Activated CD4-positive, alpha-beta T cell treated with anti-CD3 and anti-CD28 coated beads for 36 hours (primary cell): Measurements from ENCODE around the gene TACR2. TPM values are rescaled to one million over a fixed set of nuclear protein-coding genes. Genes with fewer than 3 reads are reported as not detected.

ENCODE experiments used
- ATAC-seq: fragments of 200-7000 bp; cut with Tn5 transposase; one replicate; pipeline ENCODE4 v1.10.0; 2021; ENCODE audit warnings: mild to moderate bottlenecking, moderate library complexity
- CTCF ChIA-PET: fragments of 350-600 bp; sonication (Branson Sonifier 250); formaldehyde crosslinking; loops from one replicate; lab custom pipeline; 2021; ENCODE audit warnings: antibody characterized with exemption; lab: Charles Lee
- POLR2A ChIA-PET: fragments of 350-600 bp; sonication (Branson Sonifier 250); formaldehyde crosslinking; loops from one replicate; lab custom pipeline; 2021; ENCODE audit warnings: antibody characterized with exemption, inconsistent platforms; lab: Charles Lee
- DNase-seq: peaks from one replicate; pipeline ENCODE4 v3.0.0-alpha.2; 2020
- H3K27ac Mint-ChIP-seq: one replicate; pipeline ENCODE4 v1.8.0; 2021; ENCODE audit warnings: mixed read lengths
- H3K27me3 Mint-ChIP-seq: one replicate; pipeline ENCODE4 v1.8.0; 2021; ENCODE audit warnings: mixed read lengths
- H3K36me3 Mint-ChIP-seq: one replicate; pipeline ENCODE4 v1.8.0; 2021; ENCODE audit warnings: low read depth, mixed read lengths
- H3K4me1 Mint-ChIP-seq: one replicate; pipeline ENCODE4 v1.8.0; 2021; ENCODE audit warnings: mixed read lengths
- H3K4me3 Mint-ChIP-seq: one replicate; pipeline ENCODE4 v1.8.0; 2021; ENCODE audit warnings: mild to moderate bottlenecking, moderate library complexity, mixed read lengths
- H3K9me3 Mint-ChIP-seq: one replicate; pipeline ENCODE4 v1.8.0; 2021; ENCODE audit warnings: low read depth, mixed read lengths
- intact Hi-C, 2 experiments: fragments of 100-400 bp; cut with DNase I in 1 of 2; cut with micrococcal nuclease in 1 of 2; formaldehyde crosslinking; loops; one replicate each; pipeline versions ENCODE4 v1.14.2 to v1.15.1; 2022 to 2024; cut with DNase I, micrococcal nuclease
- total RNA-seq, 2 experiments: library from RNA; stranded (reverse); gene quantifications; one replicate each; pipeline ENCODE4 v1.2.3, GENCODE V29; 2021

The TACR2 gene
- total RNA-seq, 2 experiments from 2014 or later: not detected

GRCh38 chr10:69385454-69386350 lies 31.0 kb downstream of the TACR2 start:
- no peak for DNase-seq
- POLR2A ChIA-PET: interaction anchor here (0.6 kb wide), 1 partner anchor 55 kb away, joined by 3 read pairs; no protein-coding TSS in a partner anchor
- Mint-ChIP-seq H3K36me3 (peaks cover 69% of the 10 kb centered on the region), H3K27me3 (no peaks in the 10 kb centered on the region), H3K4me3 (no peak overlapping the region), H3K4me1 (peaks cover 8% of the 10 kb centered on the region), H3K27ac (peak overlapping the region; percentile 2), H3K9me3 (no peaks in the 10 kb centered on the region)
- CTCF ChIA-PET: interaction anchor here (0.6 to 1.5 kb wide), 3 partner anchors 12 to 122 kb away, joined by 3 to 4 read pairs (median 4); no protein-coding TSS in a partner anchor
- ATAC-seq: no peak
- intact Hi-C loops: no loop called here

GRCh38 chr10:69384320-69384719 lies 32.4 kb downstream of the TACR2 start:
- H3K4me3 Mint-ChIP-seq: no peak overlapping the region
- intact Hi-C loops: no loop called here
- CTCF ChIA-PET: no interaction called here
- H3K4me1 Mint-ChIP-seq: peaks cover 4% of the 10 kb centered on the region
- no peaks in the 10 kb centered on the region for H3K9me3 Mint-ChIP-seq
- no peaks in the 10 kb centered on the region for H3K27me3 Mint-ChIP-seq
- peak overlapping the region; percentile 21 for H3K27ac Mint-ChIP-seq
- POLR2A ChIA-PET: no interaction called here
- ATAC-seq: no peak
- H3K36me3 Mint-ChIP-seq: peaks cover 73% of the 10 kb centered on the region
- no peak for DNase-seq

- Mint-ChIP-seq H3K36me3 (peaks cover 70% of the 10 kb centered on the region), H3K9me3 (no peaks in the 10 kb centered on the region), H3K4me1 (no peaks in the 10 kb centered on the region), H3K27me3 (no peaks in the 10 kb centered on the region), H3K4me3 (no peak overlapping the region), H3K27ac (no peak overlapping the region)
- intact Hi-C loops: no loop called here
- DNase-seq: no peak
- CTCF ChIA-PET: interaction anchor here (2.9 kb wide), 1 partner anchor 9 kb away, joined by 8 read pairs; no protein-coding TSS in a partner anchor
- POLR2A ChIA-PET: no interaction called here
- ATAC-seq: no peak
Measured at GRCh38 chr10:69383558-69383957, 33.2 kb downstream of the TACR2 start.

GRCh38 chr10:69382382-69383117 lies 34.2 kb downstream of the TACR2 start:
- ATAC-seq: no peak
- POLR2A ChIA-PET: no interaction called here
- H3K4me3 Mint-ChIP-seq: no peak overlapping the region
- H3K27me3 Mint-ChIP-seq: no peaks in the 10 kb centered on the region
- CTCF ChIA-PET: interaction anchor here (0.6 to 2.9 kb wide), 6 partner anchors 9 to 1118 kb away, joined by 3 to 8 read pairs (median 4); no protein-coding TSS in a partner anchor
- no peak for DNase-seq
- intact Hi-C loops: no loop called here
- no peak overlapping the region for H3K27ac Mint-ChIP-seq
- peaks cover 70% of the 10 kb centered on the region for H3K36me3 Mint-ChIP-seq
- no peaks in the 10 kb centered on the region for H3K4me1 Mint-ChIP-seq
- no peaks in the 10 kb centered on the region for H3K9me3 Mint-ChIP-seq

GRCh38 chr10:69379800-69380199 lies 36.9 kb downstream of the TACR2 start:
- Mint-ChIP-seq H3K9me3 (no peaks in the 10 kb centered on the region), H3K4me3 (no peak overlapping the region), H3K36me3 (peaks cover 69% of the 10 kb centered on the region), H3K4me1 (peaks cover 2% of the 10 kb centered on the region), H3K27me3 (no peaks in the 10 kb centered on the region), H3K27ac (no peak overlapping the region)
- ChIA-PET POLR2A (no interaction called here), CTCF (no interaction called here)
- DNase-seq (no peak), ATAC-seq (no peak)
- intact Hi-C loops: no loop called here

- Mint-ChIP-seq H3K36me3 (peaks cover 63% of the 10 kb centered on the region), H3K27me3 (no peaks in the 10 kb centered on the region), H3K4me3 (no peak overlapping the region), H3K9me3 (no peaks in the 10 kb centered on the region), H3K4me1 (peaks cover 6% of the 10 kb centered on the region), H3K27ac (no peak overlapping the region)
- ChIA-PET POLR2A (no interaction called here), CTCF (no interaction called here)
- intact Hi-C loops: no loop called here
- DNase-seq: no peak
- ATAC-seq: no peak
Measured at GRCh38 chr10:69377933-69378332, 38.8 kb downstream of the TACR2 start.

- peaks cover 6% of the 10 kb centered on the region for H3K4me1 Mint-ChIP-seq
- intact Hi-C loops: no loop called here
- DNase-seq (no peak), ATAC-seq (no peak)
- peaks cover 61% of the 10 kb centered on the region for H3K36me3 Mint-ChIP-seq
- H3K4me3 Mint-ChIP-seq: no peak overlapping the region
- ChIA-PET CTCF (interaction anchor here (0.6 to 1.9 kb wide), 2 partner anchors 16 to 457 kb away, joined by 3 to 4 read pairs; no protein-coding TSS in a partner anchor), POLR2A (no interaction called here)
- no peak overlapping the region for H3K27ac Mint-ChIP-seq
- no peaks in the 10 kb centered on the region for H3K27me3 Mint-ChIP-seq
- H3K9me3 Mint-ChIP-seq: no peaks in the 10 kb centered on the region
Measured at GRCh38 chr10:69377191-69377590, 39.5 kb downstream of the TACR2 start.

GRCh38 chr10:69376662-69377061 lies 40.1 kb downstream of the TACR2 start:
- intact Hi-C loops: no loop called here
- H3K27me3 Mint-ChIP-seq: no peaks in the 10 kb centered on the region
- no peak overlapping the region for H3K4me3 Mint-ChIP-seq
- CTCF ChIA-PET: interaction anchor here (0.6 to 1.9 kb wide), 2 partner anchors 16 to 456 kb away, joined by 3 to 4 read pairs; no protein-coding TSS in a partner anchor
- no peaks in the 10 kb centered on the region for H3K9me3 Mint-ChIP-seq
- DNase-seq: no peak
- peaks cover 9% of the 10 kb centered on the region for H3K4me1 Mint-ChIP-seq
- no peak overlapping the region for H3K27ac Mint-ChIP-seq
- POLR2A ChIA-PET: no interaction called here
- ATAC-seq: no peak
- peaks cover 62% of the 10 kb centered on the region for H3K36me3 Mint-ChIP-seq

GRCh38 chr10:69375307-69376151 lies 41.2 kb downstream of the TACR2 start:
- POLR2A ChIA-PET: no interaction called here
- ATAC-seq: no peak
- H3K36me3 Mint-ChIP-seq: peaks cover 68% of the 10 kb centered on the region

GRCh38 chr10:69374931-69375306 lies 41.8 kb downstream of the TACR2 start:
- CTCF ChIA-PET: no interaction called here
- intact Hi-C loops: no loop called here
- POLR2A ChIA-PET: no interaction called here
- no peaks in the 10 kb centered on the region for H3K27me3 Mint-ChIP-seq
- H3K27ac Mint-ChIP-seq: peak overlapping the region; percentile 44
- H3K4me1 Mint-ChIP-seq: peaks cover 9% of the 10 kb centered on the region
- ATAC-seq (no peak), DNase-seq (no peak)
- peaks cover 69% of the 10 kb centered on the region for H3K36me3 Mint-ChIP-seq
- no peaks in the 10 kb centered on the region for H3K9me3 Mint-ChIP-seq
- H3K4me3 Mint-ChIP-seq: no peak overlapping the region

More at GRCh38 chr10:69375307-69376151, 41.2 kb downstream of the TACR2 start:
- H3K4me3 Mint-ChIP-seq: no peak overlapping the region
- peaks cover 9% of the 10 kb centered on the region for H3K4me1 Mint-ChIP-seq
- intact Hi-C loops: no loop called here
- no peak overlapping the region for H3K27ac Mint-ChIP-seq
- no peaks in the 10 kb centered on the region for H3K9me3 Mint-ChIP-seq
- no peaks in the 10 kb centered on the region for H3K27me3 Mint-ChIP-seq
- CTCF ChIA-PET: interaction anchor here (0.7 to 1.9 kb wide), 2 partner anchors 17 to 43 kb away, joined by 4 to 5 read pairs; no protein-coding TSS in a partner anchor
- DNase-seq: no peak

GRCh38 chr10:69374242-69374641 lies 42.5 kb downstream of the TACR2 start:
- Mint-ChIP-seq H3K36me3 (peaks cover 69% of the 10 kb centered on the region), H3K27me3 (no peaks in the 10 kb centered on the region), H3K9me3 (no peaks in the 10 kb centered on the region), H3K4me3 (no peak overlapping the region), H3K4me1 (peaks cover 9% of the 10 kb centered on the region), H3K27ac (no peak overlapping the region)
- DNase-seq: no peak
- ChIA-PET CTCF (no interaction called here), POLR2A (no interaction called here)
- ATAC-seq: no peak
- intact Hi-C loops: no loop called here
